ENCODE data around the gene FAM32A.
"Not testable (repeated sequence)": the region's sequence is repeated elsewhere in the genome, so short reads cannot be mapped to it uniquely, and the experiment has no call there.

The FAM32A gene

GRCh38 chr19:16160943-16161560 is 24.2 kb upstream of the FAM32A start:
- no peak for FAIRE-seq
- DNase-seq (ENCODE audit: insufficient read length, low spot score), result no peak
- no peak for TF ChIP-seq TAF1 (IDR thresholded peaks at IDR 0.05; ENCODE audit: low read depth, low read length)
- no peak for TF ChIP-seq POLR2AphosphoS5 (IDR thresholded peaks at IDR 0.05; ENCODE audit: low read depth, low read length)
- TF ChIP-seq PAX5 (IDR thresholded peaks at IDR 0.05; ENCODE audit: insufficient read depth, low read length, severe bottlenecking), result no peak

GRCh38 chr19:16161840-16162239 is 23.4 kb upstream of the FAM32A start:
- DNase-seq (ENCODE audit: insufficient read length, low spot score) (no peak), FAIRE-seq (no peak)
- TF ChIP-seq PAX5 (IDR thresholded peaks at IDR 0.05; ENCODE audit: insufficient read depth, low read length, severe bottlenecking) (no peak), TAF1 (IDR thresholded peaks at IDR 0.05; ENCODE audit: low read depth, low read length) (no peak), SPI1 (IDR thresholded peaks at IDR 0.05; ENCODE audit: low read depth, low read length) (no peak), POU2F2 (IDR thresholded peaks at IDR 0.05; ENCODE audit: low read depth, low read length) (no peak), POLR2AphosphoS5 (IDR thresholded peaks at IDR 0.05; ENCODE audit: low read depth, low read length) (no peak), POLR2A (IDR thresholded peaks at IDR 0.05; ENCODE audit: low read depth, low read length) (no peak)

- no peak for TF ChIP-seq TAF1 (IDR thresholded peaks at IDR 0.05; ENCODE audit: low read depth, low read length)
- no peak for TF ChIP-seq SPI1 (IDR thresholded peaks at IDR 0.05; ENCODE audit: low read depth, low read length)
- TF ChIP-seq POU2F2 (IDR thresholded peaks at IDR 0.05; ENCODE audit: low read depth, low read length), result no peak
- TF ChIP-seq POLR2A (IDR thresholded peaks at IDR 0.05; ENCODE audit: low read depth, low read length), result no peak
- TF ChIP-seq PAX5 (IDR thresholded peaks at IDR 0.05; ENCODE audit: insufficient read depth, low read length, severe bottlenecking), result no peak
- TF ChIP-seq POLR2AphosphoS5 (IDR thresholded peaks at IDR 0.05; ENCODE audit: low read depth, low read length), result no peak
- DNase-seq (ENCODE audit: insufficient read length, low spot score) (no peak), FAIRE-seq (no peak)
Measured at GRCh38 chr19:16164222-16164890, 20.9 kb upstream of the FAM32A start.

GRCh38 chr19:16166417-16166816 is 18.8 kb upstream of the FAM32A start:
- TF ChIP-seq TAF1 (IDR thresholded peaks at IDR 0.05; ENCODE audit: low read depth, low read length), result no peak
- no peak for TF ChIP-seq PAX5 (IDR thresholded peaks at IDR 0.05; ENCODE audit: insufficient read depth, low read length, severe bottlenecking)
- TF ChIP-seq POLR2AphosphoS5 (IDR thresholded peaks at IDR 0.05; ENCODE audit: low read depth, low read length), result no peak
- no peak for TF ChIP-seq POLR2A (IDR thresholded peaks at IDR 0.05; ENCODE audit: low read depth, low read length)
- TF ChIP-seq SPI1 (IDR thresholded peaks at IDR 0.05; ENCODE audit: low read depth, low read length), result no peak
- no peak for TF ChIP-seq POU2F2 (IDR thresholded peaks at IDR 0.05; ENCODE audit: low read depth, low read length)
- no peak for FAIRE-seq
- DNase-seq (ENCODE audit: insufficient read length, low spot score), result no peak

GRCh38 chr19:16167055-16167454 is 18.2 kb upstream of the FAM32A start:
- no peak for TF ChIP-seq PAX5 (IDR thresholded peaks at IDR 0.05; ENCODE audit: insufficient read depth, low read length, severe bottlenecking)
- no peak for TF ChIP-seq SPI1 (IDR thresholded peaks at IDR 0.05; ENCODE audit: low read depth, low read length)
- no peak for TF ChIP-seq POLR2A (IDR thresholded peaks at IDR 0.05; ENCODE audit: low read depth, low read length)
- TF ChIP-seq POLR2AphosphoS5 (IDR thresholded peaks at IDR 0.05; ENCODE audit: low read depth, low read length), result no peak
- no peak for TF ChIP-seq TAF1 (IDR thresholded peaks at IDR 0.05; ENCODE audit: low read depth, low read length)
- no peak for TF ChIP-seq POU2F2 (IDR thresholded peaks at IDR 0.05; ENCODE audit: low read depth, low read length)
- DNase-seq (ENCODE audit: insufficient read length, low spot score) (no peak), FAIRE-seq (no peak)

- TF ChIP-seq POLR2AphosphoS5 (IDR thresholded peaks at IDR 0.05; ENCODE audit: low read depth, low read length) (no peak), POU2F2 (IDR thresholded peaks at IDR 0.05; ENCODE audit: low read depth, low read length) (no peak), SPI1 (IDR thresholded peaks at IDR 0.05; ENCODE audit: low read depth, low read length) (no peak), TAF1 (IDR thresholded peaks at IDR 0.05; ENCODE audit: low read depth, low read length) (no peak), POLR2A (IDR thresholded peaks at IDR 0.05; ENCODE audit: low read depth, low read length) (no peak), PAX5 (IDR thresholded peaks at IDR 0.05; ENCODE audit: insufficient read depth, low read length, severe bottlenecking) (no peak)
- FAIRE-seq, result peak; percentile 72
- no peak for DNase-seq (ENCODE audit: insufficient read length, low spot score)
Measured at GRCh38 chr19:16168465-16169081, 16.6 kb upstream of the FAM32A start.

- no peak for FAIRE-seq
- TF ChIP-seq POLR2AphosphoS5 (IDR thresholded peaks at IDR 0.05; ENCODE audit: low read depth, low read length), result no peak
- DNase-seq (ENCODE audit: insufficient read length, low spot score), result no peak
Measured at GRCh38 chr19:16170134-16170533, 15.1 kb upstream of the FAM32A start.

- DNase-seq (ENCODE audit: insufficient read length, low spot score), result no peak
- FAIRE-seq, result no peak
- no peak for TF ChIP-seq POLR2A (IDR thresholded peaks at IDR 0.05; ENCODE audit: low read depth, low read length)
- no peak for TF ChIP-seq PAX5 (IDR thresholded peaks at IDR 0.05; ENCODE audit: insufficient read depth, low read length, severe bottlenecking)
Measured at GRCh38 chr19:16175954-16176353, 9.3 kb upstream of the FAM32A start.

GRCh38 chr19:16178866-16179265 is 6.3 kb upstream of the FAM32A start:
- FAIRE-seq, result peak; percentile 40

GRCh38 chr19:16180611-16181010 is 4.6 kb upstream of the FAM32A start:
- FAIRE-seq (no peak), DNase-seq (ENCODE audit: insufficient read length, low spot score) (no peak)
- TF ChIP-seq POLR2A (IDR thresholded peaks at IDR 0.05; ENCODE audit: low read depth, low read length) (no peak), SPI1 (IDR thresholded peaks at IDR 0.05; ENCODE audit: low read depth, low read length) (no peak), POU2F2 (IDR thresholded peaks at IDR 0.05; ENCODE audit: low read depth, low read length) (no peak)

More at GRCh38 chr19:16178866-16179265, 6.3 kb upstream of the FAM32A start:
- not testable (repeated sequence) for DNase-seq (ENCODE audit: insufficient read length, low spot score)
